Choroid plexus epithelial cell (primary cell): ENCODE data around the gene VPS37D.
"Not testable (repeated sequence)": the region's sequence is repeated elsewhere in the genome, so short reads cannot be mapped to it uniquely, and the experiment has no call there.

Source experiments
- DNase-seq: peaks from one replicate; pipeline ENCODE4 v3.0.0-alpha.2; 2010; ENCODE audit warnings: low read depth
- H3K4me3 ChIP-seq: 2 replicates; pipeline ENCODE4 v1.5.1; 2011; ENCODE audit warnings: low read depth, mild to moderate bottlenecking, control low read depth, low read length, moderate library complexity
- CTCF ChIP-seq: conservative IDR thresholded peaks from 2 replicates; pipeline ENCODE4 v1.5.1; 2011; ENCODE audit warnings: low read depth, mild to moderate bottlenecking, control low read depth, inconsistent platforms, low read length, moderate library complexity

The VPS37D gene

GRCh38 chr7:73667344-73668102 is at the start of gene VPS37D:
TSS of gene VPS37D (plus strand) at chr7:73667831. CDS start at chr7:73667959, 128 bp downstream.
- peak within 1 kb of the TSS; percentile 63 for H3K4me3 ChIP-seq
- peak; percentile 59 for TF ChIP-seq CTCF
- peak; percentile 91 for DNase-seq

GRCh38 chr7:73618538-73618937 is 49.1 kb upstream of the VPS37D start:
- DNase-seq = no peak
- TF ChIP-seq CTCF = no peak

GRCh38 chr7:73619394-73619793 is 48.2 kb upstream of the VPS37D start:
- not testable (repeated sequence) for H3K4me3 ChIP-seq, DNase-seq

More at GRCh38 chr7:73618538-73618937, 49.1 kb upstream of the VPS37D start:
- H3K4me3 ChIP-seq = no peak overlapping the region

- no peak for TF ChIP-seq CTCF
- H3K4me3 ChIP-seq = no peak overlapping the region
- DNase-seq = no peak
Measured at GRCh38 chr7:73621168-73622063, 46.2 kb upstream of the VPS37D start.

GRCh38 chr7:73622527-73622908 is 45.1 kb upstream of the VPS37D start:
- no peak for DNase-seq
- TF ChIP-seq CTCF = no peak

GRCh38 chr7:73622909-73623797 is 44.5 kb upstream of the VPS37D start:
- no peak for DNase-seq
- no peak for TF ChIP-seq CTCF
- H3K4me3 ChIP-seq = no peak overlapping the region

More at GRCh38 chr7:73622527-73622908, 45.1 kb upstream of the VPS37D start:
- no peak overlapping the region for H3K4me3 ChIP-seq
